ENCODE results near the gene ANXA11.

DNA sequence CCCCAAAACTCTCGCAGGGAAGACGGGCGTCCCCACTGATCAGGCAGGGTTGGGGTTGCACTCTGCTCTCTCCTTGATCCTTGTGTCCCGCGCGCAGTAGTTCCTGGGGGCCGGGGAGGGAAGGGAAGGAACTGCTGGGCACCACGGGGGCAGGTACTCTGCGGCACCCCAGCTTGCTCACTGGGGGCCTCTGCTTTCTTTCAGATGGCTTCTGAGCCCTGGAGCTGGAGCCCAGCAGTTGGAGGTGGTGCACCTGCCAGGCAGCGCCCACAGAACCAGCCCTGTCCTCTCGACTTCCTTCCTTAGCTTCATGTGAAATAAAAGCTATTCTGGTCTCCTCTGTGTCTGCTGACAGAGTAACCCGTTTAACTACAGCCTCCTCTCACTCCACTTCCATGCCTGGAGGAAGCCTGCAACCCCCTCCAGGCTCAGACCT, 60.6 kb downstream of the ANXA11 start:
- no peak for TF ChIP-seq CEBPB (IDR thresholded peaks at IDR 0.05; ENCODE audit: low read depth)
- TF ChIP-seq, protein P1, sequence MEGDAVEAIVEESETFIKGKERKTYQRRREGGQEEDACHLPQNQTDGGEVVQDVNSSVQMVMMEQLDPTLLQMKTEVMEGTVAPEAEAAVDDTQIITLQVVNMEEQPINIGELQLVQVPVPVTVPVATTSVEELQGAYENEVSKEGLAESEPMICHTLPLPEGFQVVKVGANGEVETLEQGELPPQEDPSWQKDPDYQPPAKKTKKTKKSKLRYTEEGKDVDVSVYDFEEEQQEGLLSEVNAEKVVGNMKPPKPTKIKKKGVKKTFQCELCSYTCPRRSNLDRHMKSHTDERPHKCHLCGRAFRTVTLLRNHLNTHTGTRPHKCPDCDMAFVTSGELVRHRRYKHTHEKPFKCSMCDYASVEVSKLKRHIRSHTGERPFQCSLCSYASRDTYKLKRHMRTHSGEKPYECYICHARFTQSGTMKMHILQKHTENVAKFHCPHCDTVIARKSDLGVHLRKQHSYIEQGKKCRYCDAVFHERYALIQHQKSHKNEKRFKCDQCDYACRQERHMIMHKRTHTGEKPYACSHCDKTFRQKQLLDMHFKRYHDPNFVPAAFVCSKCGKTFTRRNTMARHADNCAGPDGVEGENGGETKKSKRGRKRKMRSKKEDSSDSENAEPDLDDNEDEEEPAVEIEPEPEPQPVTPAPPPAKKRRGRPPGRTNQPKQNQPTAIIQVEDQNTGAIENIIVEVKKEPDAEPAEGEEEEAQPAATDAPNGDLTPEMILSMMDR (IDR thresholded peaks at IDR 0.05 in 2 of 3, conservative IDR thresholded peaks at IDR 0.05 in 1 of 3; ENCODE audit: borderline replicate concordance in 1 of 3, insufficient read depth in 1 of 3, low read depth in 2 of 3, low read length in 2 of 3): no peak
- TF ChIP-seq POLR2A (IDR thresholded peaks at IDR 0.05; ENCODE audit: borderline replicate concordance, extremely low read depth, insufficient read depth, insufficient read length): no peak
- TF ChIP-seq ZFX (IDR thresholded peaks at IDR 0.05): no peak
- no peak for TF ChIP-seq EZH2 (IDR thresholded peaks at IDR 0.05)
- TF ChIP-seq EZH2phosphoT487 (IDR thresholded peaks at IDR 0.05; ENCODE audit: borderline replicate concordance): no peak
- no peak for TF ChIP-seq YY1 (IDR thresholded peaks at IDR 0.05; ENCODE audit: extremely low read depth, insufficient replicate concordance, low read depth, low read length)
- no peak; the same call in 1 of the 2 replicates for TF ChIP-seq ELF1 (IDR thresholded peaks at IDR 0.05; ENCODE audit: borderline replicate concordance, low read depth)

All from HCT116 (cell line).